Ecto neural progenitor cell (in vitro differentiated cells): ENCODE results near the gene TBC1D3C.
"Not testable (repeated sequence)": the region's sequence is repeated elsewhere in the genome, so short reads cannot be mapped to it uniquely, and the experiment has no call there.

ENCODE experiments used
- DNase-seq: peaks from one replicate; pipeline ENCODE4 v3.0.0-alpha.2; 2018; ENCODE audit warnings: low spot score

The TBC1D3C gene

GRCh38 chr17:38068534-38068933 is at the start of gene TBC1D3C:
TBC1D3C (minus strand) TSS chr17:38068634; CDS start chr17:38067066, 1,568 bp downstream.
- not testable (repeated sequence) for DNase-seq

- not testable (repeated sequence) for DNase-seq
These were observed 30.8 kb upstream of the TBC1D3C start for GRCh38 chr17:38099262-38099661.

GRCh38 chr17:38094059-38094694 is 25.7 kb upstream of the TBC1D3C start:
- DNase-seq, result not testable (repeated sequence)

DNA sequence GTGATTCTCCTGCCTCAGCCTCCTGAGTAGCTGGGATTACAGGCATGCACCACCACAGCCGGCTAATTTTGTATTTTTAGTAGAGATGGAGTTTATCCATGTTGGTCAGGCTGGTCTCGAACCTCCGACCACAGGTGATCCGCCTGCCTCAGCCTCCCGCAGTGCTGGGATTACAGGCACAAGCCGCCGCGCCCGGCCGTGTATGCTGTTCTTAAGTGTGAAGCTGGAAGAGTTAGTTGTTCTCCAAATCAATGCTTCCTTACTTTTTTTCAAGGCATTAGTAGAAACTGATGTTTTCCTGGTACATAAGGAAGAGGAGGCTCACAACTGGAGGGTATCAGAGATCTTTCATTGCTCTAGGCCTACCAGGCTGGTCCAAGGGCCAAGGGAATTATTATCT is 19.7 kb upstream of the TBC1D3C start:
- DNase-seq, result not testable (repeated sequence)

GRCh38 chr17:38087344-38087743 is 18.9 kb upstream of the TBC1D3C start:
- DNase-seq, result not testable (repeated sequence)
